ENCODE measurements around the gene MLANA.
"Not testable (repeated sequence)": the region's sequence is repeated elsewhere in the genome, so short reads cannot be mapped to it uniquely, and the experiment has no call there.

Gene MLANA

DNA sequence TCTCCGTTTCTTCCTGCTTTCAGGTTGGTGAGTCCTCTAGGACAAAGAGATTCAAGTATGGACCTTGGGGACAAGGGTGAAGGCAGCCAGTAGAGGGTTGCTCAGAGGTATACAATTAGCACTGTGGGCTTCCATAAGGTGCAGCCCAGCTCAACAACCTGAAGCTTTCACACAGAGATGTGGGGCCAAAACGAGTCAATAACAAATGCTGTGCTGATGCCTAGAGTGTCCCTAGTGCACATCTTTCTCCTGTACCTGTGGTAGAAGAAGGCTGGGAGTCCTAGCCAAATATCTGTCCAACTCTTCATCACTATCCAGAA lies 20.7 kb upstream of the MLANA start:
- DNase-seq: no peak

- peak in 2 of 3 experiments; percentile 8 to 15 for DNase-seq
Measured at GRCh38 chr9:5870691-5871090, 20.0 kb upstream of the MLANA start.

DNA sequence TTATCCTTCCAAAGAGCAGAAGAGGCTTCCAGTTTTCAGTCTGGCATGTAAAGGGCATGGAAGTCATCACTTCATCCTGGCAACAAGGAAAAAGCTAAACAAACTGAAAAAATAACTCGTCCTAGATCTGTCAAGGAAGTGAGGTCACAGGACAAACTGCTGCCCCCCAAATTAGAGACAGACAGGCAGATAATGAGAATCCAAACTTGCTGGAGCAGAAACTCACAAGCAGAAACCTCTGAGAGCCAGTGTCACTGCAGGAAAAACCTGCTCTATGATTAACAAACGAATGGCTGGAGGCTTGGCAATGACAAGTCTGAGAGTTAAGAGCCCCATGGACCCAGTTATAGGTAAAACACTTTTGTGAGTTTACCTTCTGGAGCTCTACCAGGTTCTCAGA lies 18.9 kb upstream of the MLANA start:
- DNase-seq: no peak

DNA sequence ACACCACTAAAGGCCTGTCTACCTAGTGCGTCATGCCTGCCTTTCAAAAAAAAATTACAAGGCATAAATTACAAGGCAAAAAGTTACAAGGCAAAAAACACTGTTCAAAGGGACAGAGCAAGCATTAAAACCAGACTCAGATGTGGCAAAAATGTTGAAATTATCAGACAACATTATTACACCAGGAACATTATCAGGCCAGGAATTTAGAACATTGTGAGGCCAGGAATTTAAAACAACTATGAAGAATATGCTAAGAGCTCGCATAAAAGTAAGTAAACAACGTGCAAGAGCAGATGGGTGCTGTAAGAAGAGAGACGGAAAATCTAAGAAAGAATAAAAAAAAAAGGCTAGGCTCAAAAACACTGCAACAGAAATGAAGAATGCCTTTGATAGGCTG lies 18.2 kb upstream of the MLANA start:
- DNase-seq: no peak

DNA sequence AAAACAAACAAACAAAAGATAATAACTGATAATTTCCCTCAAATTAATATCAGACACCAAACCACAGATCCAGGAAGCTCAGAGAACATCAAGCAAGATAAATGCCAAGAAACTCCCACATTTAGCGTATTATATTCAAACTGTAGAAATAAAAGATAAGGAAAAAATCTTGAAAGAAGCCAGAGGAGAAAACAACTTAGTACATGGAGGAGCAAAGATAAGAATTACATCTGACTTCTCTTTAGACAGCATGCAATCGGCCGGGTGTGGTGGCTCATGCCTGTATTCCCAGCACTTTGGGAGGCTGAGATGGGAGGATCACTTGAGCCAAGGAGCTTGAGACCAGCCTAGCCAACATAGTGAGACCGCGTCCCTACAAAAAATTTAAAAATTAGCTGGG lies 17.2 kb upstream of the MLANA start:
- no peak for DNase-seq

GRCh38 chr9:5874048-5874447 lies 16.6 kb upstream of the MLANA start:
- DNase-seq: no peak

DNA sequence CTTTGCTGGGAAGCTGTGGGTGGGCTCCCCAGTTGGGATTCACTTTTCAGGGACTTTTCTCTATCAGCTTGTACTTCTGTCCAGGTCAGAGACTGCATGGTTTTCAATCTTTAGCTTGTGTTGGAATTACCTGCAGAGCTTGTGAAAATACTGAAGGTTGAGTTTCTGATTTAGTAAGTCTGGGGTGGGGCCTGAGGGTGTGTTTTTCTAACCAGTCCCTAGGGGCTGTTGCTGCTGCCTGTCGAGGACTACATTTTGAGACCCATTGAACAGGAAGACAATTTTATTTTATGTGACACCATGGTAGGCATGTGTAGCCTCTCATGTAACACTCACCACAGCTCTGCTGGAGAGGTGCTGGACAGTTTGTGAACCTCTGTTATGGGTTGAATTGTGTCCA lies 14.7 kb upstream of the MLANA start:
- DNase-seq: no peak

- no peak for DNase-seq
Measured at GRCh38 chr9:5876711-5877110, 14.0 kb upstream of the MLANA start.

DNA sequence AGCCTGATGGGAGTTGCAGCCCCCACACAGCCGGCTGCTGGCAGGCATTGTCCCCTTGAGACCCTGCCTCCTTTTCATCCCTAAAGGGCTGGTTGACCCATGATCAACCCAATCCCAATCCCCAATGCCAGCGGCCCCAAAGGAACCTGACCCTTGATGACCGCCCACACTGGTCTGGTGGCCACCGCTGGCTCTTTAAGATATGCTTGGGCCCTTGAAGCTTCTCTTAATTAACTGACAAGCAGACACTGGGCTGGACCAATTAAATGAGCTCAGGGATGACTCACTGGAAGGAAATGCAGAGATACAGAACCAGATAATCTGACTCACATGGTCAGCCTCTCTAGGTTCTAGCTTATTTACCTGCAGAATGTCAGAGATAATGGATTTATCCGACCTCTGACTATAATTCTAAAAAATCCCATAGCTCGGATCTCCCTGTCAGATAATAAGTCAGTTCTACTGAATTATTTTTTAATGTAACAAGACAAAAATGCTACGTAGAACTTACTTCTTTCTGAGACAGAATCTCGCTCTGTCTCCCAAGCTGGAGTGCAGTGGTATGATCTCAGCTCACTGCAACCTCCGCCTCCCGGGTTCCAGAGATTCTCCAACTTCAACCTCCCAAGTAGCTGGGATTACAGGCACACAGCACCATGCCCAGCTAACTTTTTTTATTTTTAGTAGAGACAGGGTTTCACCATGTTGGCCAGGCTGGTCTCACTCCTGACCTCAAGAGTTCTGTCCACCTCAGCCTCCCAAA lies 11.1 kb upstream of the MLANA start:
- no peak for DNase-seq

DNA sequence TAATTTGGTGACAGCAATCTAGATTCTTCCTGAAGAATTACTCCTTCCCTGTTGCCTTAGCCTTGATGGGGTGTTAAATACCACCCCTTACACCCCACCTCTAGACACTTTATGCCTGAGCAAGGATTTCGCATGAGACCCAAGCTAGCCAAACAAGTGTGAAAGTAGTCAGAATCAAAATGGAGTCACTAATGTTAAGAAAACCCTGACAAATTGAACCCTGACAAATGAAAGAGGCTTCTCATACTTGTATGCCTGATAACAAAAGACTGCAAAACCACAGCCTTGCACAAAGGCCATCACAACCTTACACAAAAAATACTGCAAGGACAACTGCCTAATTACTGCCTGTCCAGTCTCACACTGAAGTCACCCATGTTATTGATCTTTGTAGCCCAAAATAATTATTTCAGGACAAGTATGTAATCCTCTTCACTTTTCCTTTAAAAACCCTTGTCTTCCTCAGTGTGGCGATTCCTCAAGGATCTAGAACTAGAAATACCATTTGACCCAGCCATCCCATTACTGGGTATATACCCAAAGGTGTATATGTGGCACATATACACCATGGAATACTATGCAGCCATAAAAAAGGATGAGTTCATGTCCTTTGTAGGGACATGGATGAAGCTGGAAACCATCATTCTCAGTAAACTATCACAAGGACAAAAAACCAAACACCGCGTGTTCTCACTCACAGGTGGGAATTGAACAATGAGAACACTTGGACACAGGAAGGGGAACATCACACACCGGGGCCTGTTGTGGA lies 8.3 kb upstream of the MLANA start:
- DNase-seq: not testable (repeated sequence)

DNA sequence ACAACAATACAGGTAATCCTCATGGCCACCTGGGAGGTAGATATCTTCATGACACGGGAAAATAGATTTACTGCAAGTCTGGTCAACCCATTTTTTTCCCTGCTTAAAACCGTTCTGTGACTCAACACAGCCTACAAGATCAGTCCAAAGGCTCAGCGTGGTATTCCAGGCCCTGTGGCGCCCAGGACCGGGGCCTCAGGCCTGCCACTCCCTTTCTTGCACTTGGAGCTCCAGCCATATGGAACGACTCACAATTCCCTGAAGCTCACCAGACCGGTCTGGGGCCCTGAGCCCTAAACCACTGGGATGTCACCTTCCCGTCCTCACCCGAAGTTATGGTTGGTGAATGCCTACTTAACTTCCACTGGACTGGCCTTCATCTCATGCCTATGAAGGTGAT lies 6.5 kb upstream of the MLANA start:
- DNase-seq: no peak

DNA sequence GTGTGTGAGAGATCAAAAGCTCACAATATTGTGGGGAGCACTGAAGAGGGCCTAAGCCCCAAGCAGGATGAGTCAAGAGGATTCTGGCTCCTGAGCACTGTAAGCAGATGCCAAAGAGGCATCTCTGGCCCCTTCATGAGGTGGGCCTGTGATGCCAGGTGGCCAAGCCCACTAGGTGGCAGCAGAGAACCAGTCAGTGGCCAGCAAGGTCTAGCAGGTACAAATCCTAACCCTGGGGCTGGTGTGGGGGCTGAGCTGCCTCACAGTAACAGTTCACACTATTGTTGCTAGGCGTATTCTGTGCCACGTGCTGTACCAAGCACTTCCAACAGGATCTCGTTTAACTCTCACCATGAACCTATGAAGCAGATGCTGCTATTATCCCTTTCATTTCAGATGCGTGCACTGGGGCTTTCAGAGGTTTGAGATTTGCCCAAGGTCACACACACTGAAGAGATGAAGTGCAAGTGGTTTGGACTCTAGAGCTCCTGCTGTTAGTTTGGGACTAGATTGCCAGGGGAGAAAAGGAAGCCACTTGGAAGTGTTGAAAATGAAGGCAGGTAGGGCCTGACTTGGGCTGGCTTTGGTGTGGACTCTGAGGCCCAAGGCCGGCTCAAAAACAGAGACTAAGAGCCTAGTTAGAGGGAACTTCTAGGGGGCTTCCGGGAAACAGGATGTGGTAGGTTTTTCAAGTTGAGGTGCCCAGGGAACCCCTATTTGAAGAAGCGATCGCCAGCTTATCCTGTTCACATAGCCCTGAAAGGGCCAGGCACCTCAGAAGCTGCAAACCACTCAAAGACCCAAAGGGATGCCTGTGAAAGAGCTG lies 4.4 kb upstream of the MLANA start:
- DNase-seq: peak; percentile 55 to 81 (median 64)

DNA sequence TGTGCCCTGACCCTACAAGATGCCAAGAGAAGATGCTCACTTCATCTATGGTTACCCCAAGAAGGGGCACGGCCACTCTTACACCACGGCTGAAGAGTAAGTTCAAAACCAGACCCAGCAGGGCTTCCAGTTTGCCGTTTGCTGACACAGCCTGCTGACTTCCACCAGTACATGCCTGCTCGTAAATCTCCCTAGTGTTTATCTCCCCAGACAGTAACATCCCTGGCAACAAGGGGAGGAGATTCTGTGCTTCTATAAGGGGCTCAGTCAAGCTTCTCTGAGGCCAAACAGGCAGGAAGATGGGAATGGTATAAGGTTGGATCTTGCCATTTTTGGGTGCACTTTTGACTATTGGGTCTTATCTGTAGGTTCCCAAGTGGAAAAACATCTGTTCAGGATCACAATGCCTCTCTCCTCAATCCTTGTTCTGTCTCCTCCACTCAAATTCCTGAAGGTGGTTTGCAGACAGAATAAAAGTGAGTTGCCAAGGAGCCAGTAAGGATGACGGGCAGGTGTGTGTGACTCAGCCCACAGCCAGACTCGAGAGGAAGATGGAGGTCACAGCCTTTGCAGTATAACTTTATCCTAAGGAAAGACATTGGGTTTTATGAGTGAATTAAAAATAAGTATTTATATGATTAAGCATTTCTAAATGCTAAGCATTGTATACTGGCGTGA lies 1.9 kb downstream of the MLANA start:
- peak in 2 of 3 experiments; percentile 13 to 44 for DNase-seq

- no peak for DNase-seq
Measured at GRCh38 chr9:5893134-5893505, 2.4 kb downstream of the MLANA start.

GRCh38 chr9:5893591-5894236 lies 3.0 kb downstream of the MLANA start:
- DNase-seq: peak in 1 of 3 experiments; percentile 14

- no peak for DNase-seq
Measured at GRCh38 chr9:5894237-5894959, 3.7 kb downstream of the MLANA start.

DNA sequence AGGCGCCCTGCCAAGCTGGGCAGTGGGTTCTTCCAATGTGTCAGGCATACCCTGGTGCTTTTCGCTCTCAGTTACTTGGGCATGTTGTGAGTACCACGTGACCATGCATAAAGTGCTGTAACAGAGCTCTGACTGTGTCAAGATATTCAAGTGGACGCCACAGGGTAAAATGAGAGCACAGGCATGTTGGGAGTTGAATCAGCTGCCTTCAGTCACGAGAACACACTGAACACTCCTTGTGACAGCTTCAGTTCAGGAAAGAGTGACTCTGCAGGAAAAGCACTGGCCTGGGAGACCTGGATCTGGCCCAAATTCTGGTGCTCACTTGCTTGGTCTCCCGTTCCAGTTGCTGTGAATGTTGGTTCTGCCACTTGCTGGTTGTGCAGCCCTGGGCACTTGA lies 5.1 kb downstream of the MLANA start:
- DNase-seq: peak in 1 of 3 experiments; percentile 46

- DNase-seq: peak in 1 of 3 experiments; percentile 61
Measured at GRCh38 chr9:5896863-5897262, 6.2 kb downstream of the MLANA start.

DNA sequence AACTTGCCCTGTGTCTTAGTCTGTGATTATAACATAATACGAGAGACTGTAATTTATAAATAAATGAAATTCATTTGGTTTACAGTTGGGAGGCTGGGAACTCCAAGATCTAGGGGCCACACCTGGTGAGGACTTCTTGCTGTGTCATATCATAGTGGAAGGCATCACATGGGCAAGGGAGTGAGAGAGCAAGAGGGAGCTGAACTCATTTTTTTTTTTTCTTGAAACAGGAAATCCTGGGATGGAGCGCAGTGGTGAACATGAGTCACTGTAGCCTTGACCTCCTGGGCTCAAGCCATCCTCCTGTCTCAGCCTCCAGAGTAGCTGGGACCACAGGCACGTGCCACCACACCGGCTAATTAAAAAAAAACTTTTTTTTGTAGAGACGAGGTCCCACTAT lies 7.2 kb downstream of the MLANA start:
- DNase-seq: no peak

DNA sequence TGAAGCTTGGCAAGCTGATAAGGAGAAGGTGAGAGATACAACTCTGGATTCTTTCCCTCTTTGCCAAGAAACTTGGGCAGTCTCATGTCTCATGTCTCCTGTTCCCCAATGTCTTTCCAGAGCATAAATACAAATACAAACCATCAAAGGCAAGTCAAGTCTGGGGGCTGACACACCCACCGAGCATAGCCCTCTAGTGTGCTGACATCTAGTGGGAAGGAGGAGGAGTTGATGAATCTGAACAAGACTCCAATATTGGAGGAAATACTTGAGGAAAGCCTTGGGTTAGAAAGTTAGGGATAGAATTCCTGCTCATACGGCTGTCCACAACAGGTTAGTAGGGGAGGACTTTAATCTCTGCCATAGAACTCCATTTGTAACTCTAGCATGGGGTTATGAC lies 8.6 kb downstream of the MLANA start:
- no peak for DNase-seq

GRCh38 chr9:5900622-5901021 lies 9.9 kb downstream of the MLANA start:
- no peak for DNase-seq

- no peak for DNase-seq
Measured at GRCh38 chr9:5902377-5902776, 11.7 kb downstream of the MLANA start.
